HG03103 (cell line): ENCODE measurements around the gene BIN1.
A peak's percentile ranks its signal among the peaks of the same experiment; 100 is the strongest.

ENCODE experiments used
- ATAC-seq: cut with Tn5 transposase; IDR thresholded peaks from one replicate; pipeline ENCODE4 v1.9.1; 2021; ENCODE audit warnings: low read depth; ENCODE audit not compliant: unreplicated experiment

Gene BIN1

GRCh38 chr2:127080226-127080937, 26.6 kb downstream of the BIN1 start:
- ATAC-seq = no peak

- ATAC-seq = no peak
Measured at GRCh38 chr2:127079358-127079920, 27.5 kb downstream of the BIN1 start.

GRCh38 chr2:127078666-127079270, 28.2 kb downstream of the BIN1 start:
- no peak for ATAC-seq

DNA sequence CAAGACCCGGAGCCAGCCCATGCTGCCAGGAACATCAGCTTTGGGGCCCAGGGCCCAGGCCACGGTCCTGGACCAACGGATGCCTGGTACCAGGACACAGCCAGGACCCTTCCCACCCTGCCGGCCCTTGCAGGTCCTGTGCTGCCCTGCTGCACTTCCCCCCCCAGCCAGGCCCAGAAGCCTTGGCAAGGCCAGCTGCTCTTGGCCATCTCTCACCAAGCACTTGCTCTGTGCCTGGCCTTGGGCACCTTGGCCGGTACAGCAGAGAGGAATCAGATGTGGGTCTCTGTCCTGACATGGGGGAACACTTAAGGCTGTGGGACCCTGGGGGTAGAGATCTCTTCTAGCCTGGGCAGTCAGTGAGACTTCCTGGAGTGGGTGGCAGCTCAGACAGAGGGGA, 28.9 kb downstream of the BIN1 start:
- ATAC-seq = no peak

- no peak for ATAC-seq
Measured at GRCh38 chr2:127076924-127077323, 30.0 kb downstream of the BIN1 start.

DNA sequence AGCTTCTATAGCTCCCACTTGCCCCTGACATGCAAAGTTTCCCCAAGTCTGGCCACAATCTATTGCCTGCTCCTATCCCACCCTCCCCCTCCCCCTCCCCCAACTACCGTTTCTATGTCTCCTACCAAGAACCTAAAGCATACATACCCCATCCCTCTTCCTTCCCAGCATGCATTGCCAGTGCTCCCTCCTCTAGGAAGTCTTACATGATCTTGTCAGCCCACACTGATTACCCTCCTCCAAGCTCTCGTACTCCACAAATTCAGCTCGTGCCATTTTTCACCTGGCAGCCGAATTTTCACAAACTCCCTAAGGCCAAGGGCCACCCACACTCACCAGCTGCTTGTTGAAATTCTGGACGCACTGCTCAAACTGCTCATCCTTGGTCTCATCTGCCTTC, 30.7 kb downstream of the BIN1 start:
- no peak for ATAC-seq

DNA sequence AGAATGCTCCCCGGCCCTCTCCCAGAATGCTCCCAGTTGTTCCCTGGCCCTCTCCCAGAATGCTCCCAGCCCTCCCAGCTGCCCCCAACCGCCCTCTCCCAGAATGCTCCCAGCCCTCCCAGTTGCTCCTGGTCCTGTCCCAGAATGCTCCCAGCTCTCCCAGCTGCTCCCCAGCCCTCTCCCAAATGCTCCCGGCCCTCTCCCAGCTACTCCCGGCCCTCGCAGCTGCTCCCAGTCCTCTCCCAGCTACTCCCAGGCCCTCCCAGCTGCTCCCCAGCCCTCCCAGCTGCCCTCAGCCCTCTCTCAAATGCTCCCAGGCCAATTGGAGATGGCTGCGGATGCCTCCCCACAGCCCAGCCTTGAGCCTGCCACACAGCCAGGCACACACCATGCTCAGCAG, 31.1 kb downstream of the BIN1 start:
- ATAC-seq = no peak

DNA sequence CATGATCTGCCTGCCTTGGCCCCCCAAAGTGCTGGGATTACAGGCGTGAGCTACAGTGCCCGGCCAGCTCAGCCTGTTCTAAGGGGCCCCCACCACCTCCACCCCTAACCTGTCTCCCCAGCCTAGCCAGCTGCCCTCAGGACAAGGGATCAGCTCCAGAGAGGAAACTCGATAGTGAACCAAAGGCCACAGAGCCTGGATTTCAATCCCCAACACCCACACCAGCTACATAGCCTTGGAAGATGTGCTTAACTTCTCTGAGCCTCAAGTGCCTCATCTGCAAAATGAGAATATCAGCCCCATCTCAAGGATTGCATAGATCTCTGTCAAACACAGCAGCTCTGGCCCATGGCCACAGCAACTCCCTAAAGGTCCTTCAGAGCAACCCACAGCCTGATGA, 32.0 kb downstream of the BIN1 start:
- no peak for ATAC-seq

- no peak for ATAC-seq
Measured at GRCh38 chr2:127074358-127074757, 32.6 kb downstream of the BIN1 start.

GRCh38 chr2:127072970-127073369, 34.0 kb downstream of the BIN1 start:
- ATAC-seq = no peak

DNA sequence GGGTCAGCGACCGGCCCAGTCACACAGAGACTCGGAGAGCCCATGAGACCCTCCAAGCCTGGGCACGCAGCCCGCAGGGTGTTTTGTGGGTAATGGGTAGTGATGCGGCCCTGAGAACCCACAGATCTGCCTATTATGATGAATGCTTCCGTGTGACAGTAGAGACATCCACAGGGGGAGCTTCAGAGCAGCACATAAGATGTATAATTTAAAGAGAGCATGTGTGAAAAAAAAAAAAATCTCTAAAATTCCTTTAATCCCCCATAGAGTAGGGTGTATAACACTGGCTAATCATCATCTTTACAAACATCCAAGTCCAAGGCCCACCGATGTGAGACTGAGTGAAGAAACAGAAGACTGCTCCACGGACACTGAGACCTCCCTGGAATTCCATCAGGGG, 34.6 kb downstream of the BIN1 start:
- ATAC-seq = no peak

DNA sequence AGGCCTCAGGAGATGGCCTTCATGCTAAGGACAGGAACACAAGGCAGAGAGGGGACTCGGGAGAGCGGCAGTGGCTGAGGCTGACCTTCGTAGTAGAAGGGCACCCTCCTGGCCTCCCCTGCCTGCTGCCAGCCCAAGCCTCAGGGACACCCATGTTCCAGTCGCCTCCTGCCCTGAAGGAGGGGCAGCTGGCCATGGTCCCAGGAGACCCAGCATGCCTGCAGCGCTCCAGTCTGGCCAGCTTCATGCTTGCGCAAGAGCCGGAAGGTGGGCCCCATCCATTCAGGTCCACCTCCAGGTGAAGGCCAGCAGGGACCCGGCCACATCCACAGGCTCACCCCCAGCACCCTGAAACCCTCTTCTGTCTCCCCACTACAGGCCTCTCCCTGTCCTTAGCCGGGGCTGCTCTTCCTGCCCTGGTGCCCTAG, 35.0 kb downstream of the BIN1 start:
- no peak for ATAC-seq

DNA sequence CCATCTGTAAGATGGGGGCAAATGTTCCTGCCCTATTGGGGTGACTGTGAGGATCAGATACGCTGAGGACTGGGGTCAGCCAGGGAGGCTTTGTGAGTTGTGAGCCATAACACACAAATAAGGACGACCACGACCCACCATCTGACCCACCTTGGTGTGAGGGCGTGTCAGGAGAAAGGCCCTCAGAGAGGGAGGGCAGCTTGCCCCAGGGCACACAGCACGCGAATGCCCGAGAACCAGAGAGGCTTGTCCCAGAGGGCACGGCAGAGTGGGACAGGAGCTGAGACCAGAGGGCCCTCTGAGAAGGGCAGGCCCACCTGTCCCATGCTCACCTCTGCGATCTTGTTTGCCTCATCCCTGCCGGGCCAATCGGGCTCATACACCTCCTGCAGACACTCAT, 36.7 kb downstream of the BIN1 start:
- ATAC-seq = no peak

DNA sequence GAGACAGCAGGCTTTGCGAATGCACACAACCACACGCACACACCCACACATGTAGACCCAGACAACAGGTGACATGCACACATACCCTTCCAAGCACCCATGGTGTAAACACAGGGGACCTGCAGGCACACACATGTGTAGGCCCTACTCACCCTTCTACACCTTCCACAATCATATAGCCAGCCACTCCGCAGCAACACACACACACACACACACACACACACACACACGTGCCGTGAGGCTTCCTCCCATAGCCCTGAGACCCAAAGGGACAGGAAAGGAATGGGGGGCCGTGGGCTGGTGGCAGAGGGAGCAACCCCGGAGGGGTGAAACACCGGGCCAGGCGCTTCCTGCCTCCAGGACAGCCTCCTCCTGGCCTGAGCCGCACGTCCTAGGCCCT, 37.4 kb downstream of the BIN1 start:
- no peak for ATAC-seq

DNA sequence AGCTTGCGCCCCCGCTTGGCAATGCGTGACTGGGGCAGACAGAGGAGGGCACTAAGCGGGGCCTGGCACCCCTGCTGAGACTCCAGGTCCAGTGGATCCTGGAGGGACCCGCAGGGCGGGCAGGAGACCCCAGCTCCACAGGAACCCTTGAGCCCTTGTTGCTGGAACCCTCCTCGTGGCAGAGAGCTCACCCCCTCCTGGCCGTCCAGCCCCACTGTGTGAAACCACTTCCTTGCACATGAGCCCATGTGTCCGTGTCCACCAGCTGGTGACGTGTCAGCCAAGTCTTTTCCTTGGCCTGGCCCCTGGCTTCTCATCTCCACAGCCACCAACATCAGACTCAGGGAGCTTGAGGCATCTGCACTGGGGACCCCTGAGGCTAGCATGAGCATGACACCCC, 38.0 kb downstream of the BIN1 start:
- ATAC-seq = no peak

DNA sequence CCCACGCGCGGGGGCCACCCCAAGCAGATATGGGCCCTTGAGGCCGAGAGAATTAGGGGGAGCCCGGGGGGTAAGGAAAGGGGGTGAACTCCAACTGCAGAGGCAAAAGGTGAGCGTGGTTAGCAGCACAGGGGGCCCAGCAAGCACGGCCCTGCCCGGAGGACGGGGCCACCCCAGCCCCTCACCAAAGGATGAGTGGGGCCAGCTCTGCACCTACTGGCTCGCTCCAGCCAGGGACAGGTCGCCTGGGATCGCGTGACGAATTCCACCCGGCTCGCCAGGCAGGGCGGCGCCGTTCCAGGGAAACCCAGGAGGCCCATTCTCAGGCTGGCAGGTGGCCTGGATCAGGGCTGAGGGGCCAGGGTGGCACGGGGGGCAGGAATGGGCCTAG, 38.6 kb downstream of the BIN1 start:
- ATAC-seq = no peak

- peak; percentile 33 for ATAC-seq
Measured at GRCh38 chr2:127067620-127068350, 39.2 kb downstream of the BIN1 start.

DNA sequence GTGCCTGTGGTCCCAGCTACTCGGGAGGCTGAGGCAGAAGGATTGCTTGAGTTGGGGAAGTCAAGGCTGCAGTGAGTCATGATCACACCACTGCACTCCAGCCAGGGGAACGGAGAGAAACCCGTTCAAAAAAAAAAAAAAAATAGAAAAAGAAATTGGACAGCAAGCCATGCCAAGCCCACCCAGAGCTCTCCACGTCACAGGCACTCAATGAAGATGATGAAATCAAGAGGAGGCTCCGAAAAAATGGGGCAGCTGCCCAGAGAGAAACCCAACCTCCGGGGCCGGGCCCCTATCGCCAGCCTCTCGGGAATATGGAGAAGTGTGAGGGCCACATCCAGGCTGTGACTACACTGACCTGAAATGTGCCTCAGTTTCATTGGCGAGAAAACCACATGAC, 40.0 kb downstream of the BIN1 start:
- ATAC-seq = no peak

DNA sequence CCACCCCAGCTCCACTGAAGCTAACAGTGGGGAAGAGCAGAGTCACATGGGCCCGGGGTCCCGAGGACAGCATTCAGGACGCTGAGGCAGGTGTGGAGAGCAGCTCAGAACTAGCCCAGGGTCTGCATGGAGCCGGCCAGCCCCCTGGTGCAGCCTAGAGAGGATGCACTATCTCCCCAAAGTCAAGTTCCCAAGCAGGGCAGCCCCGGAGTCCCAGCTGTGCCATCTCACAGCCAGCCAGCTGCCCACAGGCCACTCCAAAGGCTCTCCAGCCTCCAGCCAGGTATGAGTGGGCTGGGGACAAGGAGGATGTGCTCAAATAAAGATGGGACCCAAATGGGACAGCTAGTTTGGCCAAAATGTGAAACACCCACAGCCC, 41.0 kb downstream of the BIN1 start:
- ATAC-seq = no peak

- ATAC-seq = no peak
Measured at GRCh38 chr2:127065299-127065939, 41.5 kb downstream of the BIN1 start.

GRCh38 chr2:127064642-127065250, 42.2 kb downstream of the BIN1 start:
- peak; percentile 72 for ATAC-seq
